Stomach (tissue), 4 donors: ENCODE results near the gene IDH1.

Source experiments
- CTCF ChIP-seq, 7 experiments: fragments of 450-650 bp in 4 of 7; fragments of 200-600 bp in 3 of 7; sonication (generic) in 3 of 7; IDR thresholded peaks; one replicate each; pipeline ENCODE4 v1.5.1; 2016 to 2019; ENCODE audit warnings: antibody characterized with exemption in 7 of 7, control low read depth in 2 of 7, mild to moderate bottlenecking in 1 of 7
- EP300 ChIP-seq: sonication (generic); formaldehyde crosslinking; IDR thresholded peaks from one replicate; pipeline ENCODE4 v1.6.1; 2017; ENCODE audit warnings: antibody characterized with exemption
- POLR2A ChIP-seq, 4 donors: fragments of 450-650 bp; IDR thresholded peaks; one replicate each; pipeline ENCODE4 v1.6.1; 2016; ENCODE audit warnings: antibody characterized with exemption in 4 of 4, control low read depth in 2 of 4, mild to moderate bottlenecking in 1 of 4, moderate library complexity in 1 of 4
- POLR2AphosphoS5 ChIP-seq, 3 donors: sonication (generic); formaldehyde crosslinking; IDR thresholded peaks; one replicate each; pipeline ENCODE4 v1.6.1; 2016; ENCODE audit warnings: antibody characterized with exemption in 3 of 3

GRCh38 chr2:208304157-208304556, 49.3 kb upstream of the IDH1 start:
- TF ChIP-seq POLR2AphosphoS5 (IDR thresholded peaks at IDR 0.05), result no peak
- TF ChIP-seq CTCF (IDR thresholded peaks at IDR 0.05), result no peak
- no peak for TF ChIP-seq POLR2A (IDR thresholded peaks at IDR 0.05)
- no peak for TF ChIP-seq EP300
